GM12801 (cell line): ENCODE data around the gene CDCA5.

Experiments used
- TF ChIP-seq, protein P1 (sequence below): IDR thresholded peaks from one replicate; pipeline ENCODE4 v1.5.1; 2011; ENCODE audit warnings: control low read depth; ENCODE audit not compliant: insufficient read length; ENCODE audit errors: extremely low read depth

The CDCA5 gene

DNA sequence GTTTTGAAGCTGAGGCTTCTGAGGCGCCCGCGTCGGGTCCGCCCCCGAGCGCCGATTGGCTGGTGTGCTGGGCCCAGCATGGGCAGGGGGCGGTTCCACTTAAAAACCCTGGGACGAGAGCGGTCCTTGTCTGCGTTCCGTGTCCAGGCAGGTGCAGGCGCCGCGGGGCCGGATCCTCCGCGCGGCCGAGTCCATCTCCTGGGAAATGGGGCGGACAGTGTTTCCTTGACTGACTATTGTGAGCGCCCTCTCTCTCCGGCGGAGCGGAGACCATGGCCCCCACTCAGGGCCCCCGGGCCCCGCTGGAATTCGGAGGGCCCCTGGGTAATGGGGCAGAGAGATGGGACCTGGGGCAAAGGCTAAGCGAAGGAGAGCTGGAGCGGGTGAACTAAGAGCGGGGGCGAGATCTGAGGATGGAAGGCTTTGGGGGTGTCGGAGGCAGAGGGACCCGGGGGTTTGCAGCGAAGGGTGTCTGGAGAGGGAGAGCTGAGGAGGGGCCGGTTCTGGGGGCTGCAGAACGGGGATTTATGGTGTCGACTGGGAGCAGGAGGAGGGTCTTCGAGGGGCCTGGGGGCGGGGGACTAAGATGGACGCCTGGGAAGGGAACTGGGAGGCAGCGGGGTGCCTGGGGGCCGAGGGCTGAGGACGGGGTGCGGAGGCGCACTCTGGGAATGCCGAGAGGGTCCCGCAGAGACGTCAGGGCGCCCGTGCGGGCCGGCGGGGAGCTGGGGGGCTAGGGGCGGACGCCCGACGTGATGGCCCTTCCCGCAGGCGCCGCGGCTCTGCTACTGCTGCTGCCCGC is 28.1 kb upstream of the CDCA5 start, which contains the start of gene TM7SF2:
Gene TM7SF2 (plus strand): TSS at position 129 of the 802 bp plus-strand sequence. CDS start 144 bp downstream, at position 273.
- TF ChIP-seq, protein P1, sequence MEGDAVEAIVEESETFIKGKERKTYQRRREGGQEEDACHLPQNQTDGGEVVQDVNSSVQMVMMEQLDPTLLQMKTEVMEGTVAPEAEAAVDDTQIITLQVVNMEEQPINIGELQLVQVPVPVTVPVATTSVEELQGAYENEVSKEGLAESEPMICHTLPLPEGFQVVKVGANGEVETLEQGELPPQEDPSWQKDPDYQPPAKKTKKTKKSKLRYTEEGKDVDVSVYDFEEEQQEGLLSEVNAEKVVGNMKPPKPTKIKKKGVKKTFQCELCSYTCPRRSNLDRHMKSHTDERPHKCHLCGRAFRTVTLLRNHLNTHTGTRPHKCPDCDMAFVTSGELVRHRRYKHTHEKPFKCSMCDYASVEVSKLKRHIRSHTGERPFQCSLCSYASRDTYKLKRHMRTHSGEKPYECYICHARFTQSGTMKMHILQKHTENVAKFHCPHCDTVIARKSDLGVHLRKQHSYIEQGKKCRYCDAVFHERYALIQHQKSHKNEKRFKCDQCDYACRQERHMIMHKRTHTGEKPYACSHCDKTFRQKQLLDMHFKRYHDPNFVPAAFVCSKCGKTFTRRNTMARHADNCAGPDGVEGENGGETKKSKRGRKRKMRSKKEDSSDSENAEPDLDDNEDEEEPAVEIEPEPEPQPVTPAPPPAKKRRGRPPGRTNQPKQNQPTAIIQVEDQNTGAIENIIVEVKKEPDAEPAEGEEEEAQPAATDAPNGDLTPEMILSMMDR, result no peak

GRCh38 chr11:65111159-65111743 is 27.4 kb upstream of the CDCA5 start:
- TF ChIP-seq, protein P1, result no peak

GRCh38 chr11:65110354-65110861 is 26.6 kb upstream of the CDCA5 start:
- TF ChIP-seq, protein P1, result peak; percentile 76

- TF ChIP-seq, protein P1, result no peak
Measured at GRCh38 chr11:65109231-65110198, 25.7 kb upstream of the CDCA5 start.

- TF ChIP-seq, protein P1, result no peak
Measured at GRCh38 chr11:65108469-65109123, 24.8 kb upstream of the CDCA5 start.

- TF ChIP-seq, protein P1, result no peak
Measured at GRCh38 chr11:65107751-65108468, 24.1 kb upstream of the CDCA5 start.
